Smooth muscle cell (in vitro differentiated cells): ENCODE data around the gene PRUNE2. TPM values are rescaled to one million over a fixed set of nuclear protein-coding genes. Genes with fewer than 3 reads are reported as not detected.

Experiments
- DNase-seq: peaks from one replicate; lab custom pipeline; 2025; ENCODE audit not compliant: unreplicated experiment; lab: John Stamatoyannopoulos, UW
- H2AFZ ChIP-seq: fragments of 200-600 bp; sonication (generic); 2 replicates; pipeline ENCODE4 v1.6.0; 2016; ENCODE audit warnings: antibody characterized with exemption, low read depth, mild to moderate bottlenecking
- H3F3A ChIP-seq: fragments of 200-600 bp; sonication (generic); 2 replicates; pipeline ENCODE4 v1.6.0; 2017; ENCODE audit warnings: antibody characterized with exemption, low read depth
- H3K27ac ChIP-seq: fragments of 200-600 bp; sonication (generic); 2 replicates; pipeline ENCODE4 v1.5.1; 2016; ENCODE audit warnings: low read depth, mild to moderate bottlenecking
- H3K27me3 ChIP-seq: fragments of 200-600 bp; sonication (generic); 2 replicates; pipeline ENCODE4 v1.6.1; 2016; ENCODE audit warnings: low read depth, mild to moderate bottlenecking
- H3K36me3 ChIP-seq: fragments of 200-600 bp; sonication (generic); 2 replicates; pipeline ENCODE4 v1.5.1; 2016; ENCODE audit warnings: low read depth
- H3K4me1 ChIP-seq: fragments of 200-600 bp; sonication (generic); 2 replicates; pipeline ENCODE4 v1.5.1; 2016; ENCODE audit warnings: low read depth
- H3K4me2 ChIP-seq: fragments of 200-600 bp; sonication (generic); 2 replicates; pipeline ENCODE4 v1.6.0; 2016; ENCODE audit warnings: mild to moderate bottlenecking
- H3K4me3 ChIP-seq: fragments of 200-600 bp; sonication (generic); 2 replicates; pipeline ENCODE4 v1.5.1; 2016; ENCODE audit warnings: mild to moderate bottlenecking
- H3K79me2 ChIP-seq: fragments of 200-600 bp; sonication (generic); 2 replicates; pipeline ENCODE4 v1.6.0; 2016; ENCODE audit warnings: low read depth, mild to moderate bottlenecking
- H3K9ac ChIP-seq: fragments of 200-600 bp; sonication (generic); 2 replicates; pipeline ENCODE4 v1.6.0; 2016; ENCODE audit warnings: low read depth
- H3K9me3 ChIP-seq: fragments of 200-600 bp; sonication (generic); replicated peaks from 2 replicates; pipeline ENCODE4 v1.5.1; 2016; ENCODE audit warnings: low read depth
- H4K20me1 ChIP-seq: fragments of 200-600 bp; sonication (generic); 2 replicates; pipeline ENCODE4 v1.6.0; 2016; ENCODE audit warnings: low read depth
- CTCF ChIP-seq: fragments of 200-600 bp; sonication (generic); IDR thresholded peaks from 2 replicates; pipeline ENCODE4 v1.5.1; 2017; ENCODE audit warnings: borderline replicate concordance, mild to moderate bottlenecking, antibody characterized with exemption; ENCODE audit not compliant: insufficient read depth, poor library complexity, severe bottlenecking
- WGBS: methylation state at CpG from one replicate; pipeline ENCODE4 v1.1.7; 2016; ENCODE audit warnings: low lambda C conversion rate; 5-methylcytosine and 5-hydroxymethylcytosine counted together
- polyA plus RNA-seq: library from polyadenylated mRNA; unstranded; fragments of >200 nt; fragmentation: Nextera tagmentation; extraction: Ambion mirVana; gene quantifications from 2 replicates; pipeline ENCODE4 v1.2.1, GENCODE V29; 2016
- total RNA-seq: library from RNA; depleted of rRNA; stranded (reverse); fragments of >200 nt; gene quantifications from 2 replicates; pipeline ENCODE4 v1.2.3, GENCODE V29; 2014

The PRUNE2 gene
- total and polyA plus RNA-seq, 2 experiments from 2014 or later: 0.79 to 1.9 TPM

- H3K4me2 ChIP-seq: no peak overlapping the region
- H3K9ac ChIP-seq: no peak overlapping the region
- no peak for TF ChIP-seq CTCF
- 73% methylated on average over 4 of the region's 4 CpGs for WGBS
- H3K36me3 ChIP-seq: no peaks in the 10 kb centered on the region
- no peak overlapping the region for H3K4me3 ChIP-seq
- peaks cover 12% of the 10 kb centered on the region for H3K4me1 ChIP-seq
- H4K20me1 ChIP-seq: no peaks in the 10 kb centered on the region
- no peak overlapping the region for H3K27ac ChIP-seq
- H3F3A ChIP-seq: no peaks in the 10 kb centered on the region
- no peak for DNase-seq
- no peaks in the 10 kb centered on the region for H3K27me3 ChIP-seq
- no peaks in the 10 kb centered on the region for H3K9me3 ChIP-seq
- no peaks in the 10 kb centered on the region for H3K79me2 ChIP-seq
- H2AFZ ChIP-seq: no peak overlapping the region
These were observed 219.2 kb downstream of the PRUNE2 start for GRCh38 chr9:76686756-76687155.

- no peak overlapping the region for H3K9ac ChIP-seq
- H3K27me3 ChIP-seq: no peaks in the 10 kb centered on the region
- no peak for TF ChIP-seq CTCF
- H3K4me3 ChIP-seq: no peak overlapping the region
- no peak overlapping the region for H2AFZ ChIP-seq
- H3K79me2 ChIP-seq: no peaks in the 10 kb centered on the region
- H3K27ac ChIP-seq: no peak overlapping the region
- H3K9me3 ChIP-seq: no peaks in the 10 kb centered on the region
- no peak for DNase-seq
- H3K4me1 ChIP-seq: no peaks in the 10 kb centered on the region
- no peaks in the 10 kb centered on the region for H4K20me1 ChIP-seq
- H3K4me2 ChIP-seq: no peak overlapping the region
- no peaks in the 10 kb centered on the region for H3K36me3 ChIP-seq
- no peaks in the 10 kb centered on the region for H3F3A ChIP-seq
- WGBS: 80% methylated on average over 5 of the region's 5 CpGs
These were observed 221.7 kb downstream of the PRUNE2 start for GRCh38 chr9:76684213-76684612.

- H3K4me2 ChIP-seq: no peak overlapping the region
These were observed 224.4 kb downstream of the PRUNE2 start for GRCh38 chr9:76681556-76681955.

More at GRCh38 chr9:76681556-76681955, 224.4 kb downstream of the PRUNE2 start:
- 85% methylated on average over 2 of the region's 2 CpGs for WGBS
- Histone ChIP-seq H3K9me3 (no peaks in the 10 kb centered on the region), H3K4me3 (no peak overlapping the region), H2AFZ (no peak overlapping the region), H3K27ac (no peak overlapping the region), H3K79me2 (no peaks in the 10 kb centered on the region), H3K9ac (no peak overlapping the region), H3K4me1 (peaks cover 8% of the 10 kb centered on the region), H3F3A (no peaks in the 10 kb centered on the region), H4K20me1 (no peaks in the 10 kb centered on the region), H3K36me3 (no peaks in the 10 kb centered on the region), H3K27me3 (no peaks in the 10 kb centered on the region)
- TF ChIP-seq CTCF: no peak
- no peak for DNase-seq
